Gastroesophageal sphincter (tissue), 3 donors: Measurements from ENCODE around the gene TPRG1L.

ENCODE experiments used
- EP300 ChIP-seq: sonication (generic); formaldehyde crosslinking; IDR thresholded peaks from one replicate; pipeline ENCODE4 v1.6.1; 2017; ENCODE audit warnings: antibody characterized with exemption, mild to moderate bottlenecking
- POLR2A ChIP-seq, 2 donors: fragments of 450-650 bp; IDR thresholded peaks; one replicate each; pipeline ENCODE4 v1.6.1; 2017; ENCODE audit warnings: antibody characterized with exemption in 2 of 2, mild to moderate bottlenecking in 2 of 2, moderate library complexity in 1 of 2
- POLR2AphosphoS5 ChIP-seq: sonication (generic); formaldehyde crosslinking; IDR thresholded peaks from one replicate; pipeline ENCODE4 v1.6.1; 2017; ENCODE audit warnings: antibody characterized with exemption
- TF ChIP-seq, protein P1 (sequence below), 4 experiments: fragments of 200-600 bp in 2 of 4; fragments of 450-650 bp in 2 of 4; sonication (generic) in 1 of 4; IDR thresholded peaks; one replicate each; pipeline ENCODE4 v1.5.1; 2017 to 2019; ENCODE audit warnings: antibody characterized with exemption in 4 of 4, mild to moderate bottlenecking in 2 of 4, moderate library complexity in 2 of 4

DNA sequence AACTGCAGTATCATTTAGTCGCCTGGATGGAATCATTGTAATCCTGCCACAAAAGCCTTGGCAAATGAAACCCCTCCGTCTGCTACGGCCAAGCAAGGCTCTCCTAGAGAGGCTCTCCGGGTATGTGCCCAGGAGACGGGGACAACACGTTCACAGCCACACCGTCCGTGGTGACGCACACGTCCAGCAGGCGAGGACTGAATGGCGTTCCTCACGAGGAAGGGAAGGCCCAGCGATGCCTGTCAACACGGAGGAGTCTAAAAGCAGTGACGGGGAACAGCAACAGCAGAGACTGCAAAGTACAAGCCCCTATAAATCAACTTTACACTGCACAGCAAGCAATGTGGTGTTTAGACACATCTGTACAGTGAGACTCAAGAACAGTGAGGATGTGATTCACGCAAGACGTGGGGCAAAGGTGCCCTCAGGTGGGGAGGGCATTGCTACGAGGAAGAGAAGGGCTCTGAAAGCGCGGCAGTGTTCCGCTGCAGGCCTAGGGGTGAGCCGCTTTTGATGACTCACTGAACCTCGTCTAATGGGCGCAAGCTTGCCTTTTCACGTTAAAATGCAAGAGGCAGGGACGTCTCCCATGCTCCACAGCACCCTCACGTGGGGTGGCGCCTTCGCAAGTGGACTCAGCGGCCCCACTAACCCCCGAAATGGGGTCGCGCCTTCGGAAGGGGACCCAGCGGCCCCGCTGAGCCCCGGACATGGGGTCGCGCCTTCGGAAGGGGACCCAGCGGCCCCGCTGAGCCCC is 18.3 kb downstream of the TPRG1L start:
- TF ChIP-seq, protein P1, sequence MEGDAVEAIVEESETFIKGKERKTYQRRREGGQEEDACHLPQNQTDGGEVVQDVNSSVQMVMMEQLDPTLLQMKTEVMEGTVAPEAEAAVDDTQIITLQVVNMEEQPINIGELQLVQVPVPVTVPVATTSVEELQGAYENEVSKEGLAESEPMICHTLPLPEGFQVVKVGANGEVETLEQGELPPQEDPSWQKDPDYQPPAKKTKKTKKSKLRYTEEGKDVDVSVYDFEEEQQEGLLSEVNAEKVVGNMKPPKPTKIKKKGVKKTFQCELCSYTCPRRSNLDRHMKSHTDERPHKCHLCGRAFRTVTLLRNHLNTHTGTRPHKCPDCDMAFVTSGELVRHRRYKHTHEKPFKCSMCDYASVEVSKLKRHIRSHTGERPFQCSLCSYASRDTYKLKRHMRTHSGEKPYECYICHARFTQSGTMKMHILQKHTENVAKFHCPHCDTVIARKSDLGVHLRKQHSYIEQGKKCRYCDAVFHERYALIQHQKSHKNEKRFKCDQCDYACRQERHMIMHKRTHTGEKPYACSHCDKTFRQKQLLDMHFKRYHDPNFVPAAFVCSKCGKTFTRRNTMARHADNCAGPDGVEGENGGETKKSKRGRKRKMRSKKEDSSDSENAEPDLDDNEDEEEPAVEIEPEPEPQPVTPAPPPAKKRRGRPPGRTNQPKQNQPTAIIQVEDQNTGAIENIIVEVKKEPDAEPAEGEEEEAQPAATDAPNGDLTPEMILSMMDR (IDR thresholded peaks at IDR 0.05), result no peak
- TF ChIP-seq POLR2A (IDR thresholded peaks at IDR 0.05) (no peak), POLR2AphosphoS5 (no peak), EP300 (no peak)
